HEK293 (cell line): ENCODE data around the gene ECM2.

ENCODE experiments used
- CTCF ChIA-PET: fragments of 350-600 bp; formaldehyde crosslinking; extraction: SDS; loops from one replicate; lab custom pipeline; 2021; ENCODE audit warnings: antibody characterized with exemption; lab: Yijun Ruan, JAX
- POLR2A ChIA-PET: fragments of 300-600 bp; formaldehyde crosslinking; extraction: SDS; loops from one replicate; lab custom pipeline; 2020; ENCODE audit warnings: antibody characterized with exemption, inconsistent platforms; lab: Yijun Ruan, JAX
- H3K27ac ChIP-seq: fragments of 200-500 bp; sonication (Bioruptor generic); 2 replicates; pipeline ENCODE4 v1.5.1; 2014; ENCODE audit warnings: low read depth, low read length, control low read depth, inconsistent platforms; ENCODE audit errors: extremely low read depth
- H3K36me3 ChIP-seq, 2 experiments: fragments of 200-500 bp in 1 of 2; sonication (Bioruptor generic) in 1 of 2; 1 replicate in 1 of 2; 2 replicates in 1 of 2; pipeline ENCODE4 v1.5.1; 2014 to 2017; ENCODE audit warnings: inconsistent platforms in 2 of 2, low read length in 2 of 2; ENCODE audit not compliant: control insufficient read depth in 2 of 2, insufficient read depth in 1 of 2
- H3K4me1 ChIP-seq: fragments of 200-500 bp; sonication (Bioruptor generic); 2 replicates; pipeline ENCODE4 v1.5.1; 2014; ENCODE audit warnings: mild to moderate bottlenecking, low read length, inconsistent platforms; ENCODE audit not compliant: control insufficient read depth, insufficient read depth
- H3K4me3 ChIP-seq: 2 replicates; pipeline ENCODE4 v1.5.1; 2011; ENCODE audit warnings: low read depth, mild to moderate bottlenecking, control low read depth, low read length, moderate library complexity
- H3K9me3 ChIP-seq: fragments of 200-500 bp; sonication (Bioruptor generic); 2 replicates; pipeline ENCODE4 v1.5.1; 2014; ENCODE audit warnings: low read depth, low read length, inconsistent platforms; ENCODE audit not compliant: control insufficient read depth, insufficient read depth
- PATZ1 ChIP-seq: fragments of 450-650 bp; formaldehyde crosslinking; IDR thresholded peaks from 2 replicates; pipeline ENCODE4 v1.5.1; 2016; ENCODE audit warnings: missing biosample characterization, missing genetic modification characterization
- PRDM10 ChIP-seq: fragments of 450-650 bp; formaldehyde crosslinking; IDR thresholded peaks from 2 replicates; pipeline ENCODE4 v1.5.1; 2016; ENCODE audit warnings: missing biosample characterization, missing genetic modification characterization
- PRDM6 ChIP-seq: fragments of 450-650 bp; formaldehyde crosslinking; IDR thresholded peaks from 2 replicates; pipeline ENCODE4 v1.5.1; 2017; ENCODE audit warnings: missing biosample characterization, missing genetic modification characterization
- ZNF184 ChIP-seq: fragments of 450-650 bp; IDR thresholded peaks from 2 replicates; pipeline ENCODE4 v1.5.1; 2018; ENCODE audit warnings: missing biosample characterization, mild to moderate bottlenecking, missing genetic modification characterization
- ZNF223 ChIP-seq: fragments of 450-650 bp; formaldehyde crosslinking; IDR thresholded peaks from 2 replicates; pipeline ENCODE4 v1.5.1; 2016; ENCODE audit warnings: missing biosample characterization, missing genetic modification characterization
- ZNF398 ChIP-seq: fragments of 450-650 bp; formaldehyde crosslinking; IDR thresholded peaks from 2 replicates; pipeline ENCODE4 v1.5.1; 2017; ENCODE audit warnings: missing biosample characterization, missing genetic modification characterization
- ZNF521 ChIP-seq: fragments of 450-650 bp; formaldehyde crosslinking; IDR thresholded peaks from 2 replicates; pipeline ENCODE4 v1.5.1; 2017; ENCODE audit warnings: missing biosample characterization, mild to moderate bottlenecking, missing genetic modification characterization
- ZNF560 ChIP-seq: fragments of 450-650 bp; formaldehyde crosslinking; IDR thresholded peaks from 2 replicates; pipeline ENCODE4 v1.5.1; 2017; ENCODE audit warnings: missing biosample characterization, missing genetic modification characterization, borderline replicate concordance
- ZNF658 ChIP-seq: fragments of 450-650 bp; formaldehyde crosslinking; IDR thresholded peaks from 2 replicates; pipeline ENCODE4; 2016; ENCODE audit warnings: missing biosample characterization, missing genetic modification characterization
- TF ChIP-seq, protein P1 (sequence below): fragments of 450-650 bp; formaldehyde crosslinking; IDR thresholded peaks from 2 replicates; pipeline ENCODE4 v1.5.1; 2016; ENCODE audit warnings: missing biosample characterization, missing genetic modification characterization, low read depth
- TF ChIP-seq, protein P2 (sequence below): fragments of 450-650 bp; formaldehyde crosslinking; IDR thresholded peaks from 2 replicates; pipeline ENCODE4 v1.5.1; 2016; ENCODE audit warnings: missing biosample characterization, missing genetic modification characterization

The ECM2 gene

GRCh38 chr9:92522983-92523970 is 12.5 kb downstream of the ECM2 start (continued):
- no peak for TF ChIP-seq PRDM6 (tag by site-specific recombination)

GRCh38 chr9:92520837-92521236 is 15.0 kb downstream of the ECM2 start:
- Histone ChIP-seq H3K9me3 (no peaks in the 10 kb centered on the region), H3K4me3 (no peak overlapping the region), H3K27ac (no peak overlapping the region), H3K4me1 (no peaks in the 10 kb centered on the region), H3K36me3 (no peaks in the 10 kb centered on the region)
- TF ChIP-seq PRDM10 (tag by site-specific recombination) (no peak), ZNF521 (tag by site-specific recombination) (no peak), ZNF184 (tag by site-specific recombination) (no peak), PATZ1 (no peak), ZNF658 (no peak), ZNF223 (tag by site-specific recombination) (no peak), ZNF560 (tag by site-specific recombination) (no peak), ZNF398 (tag by site-specific recombination) (no peak)
- TF ChIP-seq, protein P1, sequence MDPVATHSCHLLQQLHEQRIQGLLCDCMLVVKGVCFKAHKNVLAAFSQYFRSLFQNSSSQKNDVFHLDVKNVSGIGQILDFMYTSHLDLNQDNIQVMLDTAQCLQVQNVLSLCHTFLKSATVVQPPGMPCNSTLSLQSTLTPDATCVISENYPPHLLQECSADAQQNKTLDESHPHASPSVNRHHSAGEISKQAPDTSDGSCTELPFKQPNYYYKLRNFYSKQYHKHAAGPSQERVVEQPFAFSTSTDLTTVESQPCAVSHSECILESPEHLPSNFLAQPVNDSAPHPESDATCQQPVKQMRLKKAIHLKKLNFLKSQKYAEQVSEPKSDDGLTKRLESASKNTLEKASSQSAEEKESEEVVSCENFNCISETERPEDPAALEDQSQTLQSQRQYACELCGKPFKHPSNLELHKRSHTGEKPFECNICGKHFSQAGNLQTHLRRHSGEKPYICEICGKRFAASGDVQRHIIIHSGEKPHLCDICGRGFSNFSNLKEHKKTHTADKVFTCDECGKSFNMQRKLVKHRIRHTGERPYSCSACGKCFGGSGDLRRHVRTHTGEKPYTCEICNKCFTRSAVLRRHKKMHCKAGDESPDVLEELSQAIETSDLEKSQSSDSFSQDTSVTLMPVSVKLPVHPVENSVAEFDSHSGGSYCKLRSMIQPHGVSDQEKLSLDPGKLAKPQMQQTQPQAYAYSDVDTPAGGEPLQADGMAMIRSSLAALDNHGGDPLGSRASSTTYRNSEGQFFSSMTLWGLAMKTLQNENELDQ (tag by site-specific recombination) = no peak
- TF ChIP-seq, protein P2, sequence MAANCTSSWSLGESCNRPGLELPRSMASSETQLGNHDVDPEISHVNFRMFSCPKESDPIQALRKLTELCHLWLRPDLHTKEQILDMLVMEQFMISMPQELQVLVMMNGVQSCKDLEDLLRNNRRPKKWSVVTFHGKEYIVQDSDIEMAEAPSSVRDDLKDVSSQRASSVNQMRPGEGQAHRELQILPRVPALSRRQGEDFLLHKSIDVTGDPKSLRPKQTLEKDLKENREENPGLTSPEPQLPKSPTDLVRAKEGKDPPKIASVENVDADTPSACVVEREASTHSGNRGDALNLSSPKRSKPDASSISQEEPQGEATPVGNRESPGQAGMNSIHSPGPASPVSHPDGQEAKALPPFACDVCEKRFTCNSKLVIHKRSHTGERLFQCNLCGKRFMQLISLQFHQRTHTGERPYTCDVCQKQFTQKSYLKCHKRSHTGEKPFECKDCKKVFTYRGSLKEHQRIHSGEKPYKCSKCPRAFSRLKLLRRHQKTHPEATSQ (tag by site-specific recombination) = no peak
- CTCF ChIA-PET = interaction anchor here (0.7 kb wide), 1 partner anchor 957 kb away, joined by 3 read pairs; no protein-coding TSS in a partner anchor
- POLR2A ChIA-PET = no interaction called here
